Measurements from ENCODE around the gene BMP2K.

DNA sequence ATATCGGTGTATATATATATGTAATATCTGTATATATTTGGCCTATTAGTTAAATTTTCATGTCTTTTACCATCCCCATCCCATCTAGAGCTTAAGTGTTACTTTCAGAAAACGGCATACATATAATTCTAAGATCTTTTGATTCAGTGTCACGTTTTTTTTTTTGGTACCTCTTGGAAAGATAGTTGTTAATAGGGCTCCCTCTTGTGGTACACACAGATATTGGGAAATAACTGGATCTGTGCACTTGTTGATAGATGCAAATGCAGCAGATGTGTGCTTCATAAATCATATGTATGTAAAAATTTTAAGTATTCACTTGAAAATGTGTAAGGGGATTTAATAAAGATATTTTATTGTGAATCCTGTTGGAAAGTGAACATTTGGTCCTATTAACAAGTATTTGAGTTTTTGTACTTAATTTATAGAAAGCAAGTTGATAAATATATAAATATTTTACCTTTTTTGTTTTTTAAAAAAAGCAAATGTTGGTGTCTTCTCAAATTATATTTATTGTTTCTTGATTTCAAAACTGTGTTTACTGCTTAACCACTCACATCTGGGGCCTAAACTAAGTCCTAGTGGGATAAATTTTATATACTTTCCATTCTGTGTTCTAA lies 88.4 kb downstream of the BMP2K start:
- no peak for TF ChIP-seq POLR2A (IDR thresholded peaks at IDR 0.05; ENCODE audit: extremely low read depth, insufficient read length)
- no peak for TF ChIP-seq MYC (IDR thresholded peaks at IDR 0.05; ENCODE audit: low read depth, low read length)
- TF ChIP-seq, protein P1, sequence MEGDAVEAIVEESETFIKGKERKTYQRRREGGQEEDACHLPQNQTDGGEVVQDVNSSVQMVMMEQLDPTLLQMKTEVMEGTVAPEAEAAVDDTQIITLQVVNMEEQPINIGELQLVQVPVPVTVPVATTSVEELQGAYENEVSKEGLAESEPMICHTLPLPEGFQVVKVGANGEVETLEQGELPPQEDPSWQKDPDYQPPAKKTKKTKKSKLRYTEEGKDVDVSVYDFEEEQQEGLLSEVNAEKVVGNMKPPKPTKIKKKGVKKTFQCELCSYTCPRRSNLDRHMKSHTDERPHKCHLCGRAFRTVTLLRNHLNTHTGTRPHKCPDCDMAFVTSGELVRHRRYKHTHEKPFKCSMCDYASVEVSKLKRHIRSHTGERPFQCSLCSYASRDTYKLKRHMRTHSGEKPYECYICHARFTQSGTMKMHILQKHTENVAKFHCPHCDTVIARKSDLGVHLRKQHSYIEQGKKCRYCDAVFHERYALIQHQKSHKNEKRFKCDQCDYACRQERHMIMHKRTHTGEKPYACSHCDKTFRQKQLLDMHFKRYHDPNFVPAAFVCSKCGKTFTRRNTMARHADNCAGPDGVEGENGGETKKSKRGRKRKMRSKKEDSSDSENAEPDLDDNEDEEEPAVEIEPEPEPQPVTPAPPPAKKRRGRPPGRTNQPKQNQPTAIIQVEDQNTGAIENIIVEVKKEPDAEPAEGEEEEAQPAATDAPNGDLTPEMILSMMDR (IDR thresholded peaks at IDR 0.05; ENCODE audit: low read depth, low read length) = peak; percentile 30
